T-helper 22 cell (primary cell): ENCODE data around the gene MUCL3.
"Not testable (repeated sequence)": the region's sequence is repeated elsewhere in the genome, so short reads cannot be mapped to it uniquely, and the experiment has no call there.

Source experiments
- DNase-seq: peaks from one replicate; pipeline ENCODE4 v3.0.0-alpha.2; 2020; ENCODE audit warnings: low read depth

Gene MUCL3

DNA sequence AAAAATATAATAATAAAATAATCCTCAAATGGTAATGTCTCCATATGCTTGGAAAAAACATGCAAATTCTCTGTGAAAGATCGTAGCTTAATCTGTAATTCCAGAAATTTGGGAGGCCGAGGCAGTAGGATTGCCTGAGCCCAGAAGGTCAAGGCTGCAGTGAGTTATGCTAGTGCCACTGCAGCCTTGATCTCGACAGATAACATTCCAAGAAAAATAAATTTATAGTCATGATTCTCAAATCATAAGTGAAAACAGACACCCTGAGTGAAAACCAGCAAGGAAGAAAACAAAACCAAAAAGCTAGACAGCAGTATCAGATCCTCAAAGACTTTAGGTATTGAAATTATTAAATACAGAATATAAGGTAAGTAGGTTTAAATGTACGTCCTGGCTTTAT lies 38.9 kb downstream of the MUCL3 start:
- no peak for DNase-seq

DNA sequence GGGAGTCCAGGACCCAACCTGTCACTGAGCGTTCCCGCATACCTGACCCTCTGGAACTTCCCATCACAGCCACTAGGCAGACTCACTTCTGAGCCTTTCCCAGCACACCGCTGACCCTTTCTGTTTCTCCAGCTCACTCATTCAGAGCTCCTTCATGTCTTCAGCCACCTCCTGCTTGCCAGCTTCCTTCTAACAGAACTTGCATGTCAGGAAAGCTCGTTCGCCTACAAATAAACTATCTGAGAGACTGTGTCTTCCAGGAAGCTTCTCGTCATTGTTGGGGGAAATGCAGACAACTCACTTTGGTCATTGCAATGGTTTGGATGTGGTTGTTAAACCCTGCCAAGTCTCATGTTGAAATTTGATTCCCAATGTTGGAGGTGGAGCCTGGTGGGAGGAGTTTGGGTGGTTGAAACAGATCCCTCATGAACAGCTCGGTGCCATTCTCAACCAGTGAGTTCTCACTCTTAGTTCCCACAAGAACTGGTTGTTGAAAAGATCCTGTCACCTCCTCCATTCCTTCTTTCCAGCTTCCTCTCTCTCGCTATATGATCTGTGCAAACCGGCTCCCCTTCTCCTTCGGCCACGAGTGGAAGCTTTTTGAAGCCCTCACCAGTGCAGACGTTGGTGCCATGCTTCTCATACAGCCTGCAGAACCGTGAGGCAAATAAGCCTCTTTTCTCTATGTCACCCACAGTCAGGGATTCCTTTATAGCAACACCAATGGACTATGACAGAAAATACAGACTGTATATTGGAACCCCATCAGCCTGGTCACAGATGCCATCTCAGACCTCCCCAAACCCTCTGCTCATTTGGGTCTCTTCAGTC lies 41.4 kb downstream of the MUCL3 start:
- DNase-seq = no peak

- no peak for DNase-seq
These were observed 42.7 kb downstream of the MUCL3 start, which contains the start of gene MUC21 for GRCh38 chr6:30983439-30983838. MUC21 (plus strand) TSS chr6:30983718; CDS start chr6:30983959, 241 bp downstream.

GRCh38 chr6:30985490-30985889 lies 44.7 kb downstream of the MUCL3 start:
- DNase-seq = no peak

GRCh38 chr6:30987304-30987703 lies 46.5 kb downstream of the MUCL3 start:
- no peak for DNase-seq

GRCh38 chr6:30988209-30988825 lies 47.5 kb downstream of the MUCL3 start:
- no peak for DNase-seq

DNA sequence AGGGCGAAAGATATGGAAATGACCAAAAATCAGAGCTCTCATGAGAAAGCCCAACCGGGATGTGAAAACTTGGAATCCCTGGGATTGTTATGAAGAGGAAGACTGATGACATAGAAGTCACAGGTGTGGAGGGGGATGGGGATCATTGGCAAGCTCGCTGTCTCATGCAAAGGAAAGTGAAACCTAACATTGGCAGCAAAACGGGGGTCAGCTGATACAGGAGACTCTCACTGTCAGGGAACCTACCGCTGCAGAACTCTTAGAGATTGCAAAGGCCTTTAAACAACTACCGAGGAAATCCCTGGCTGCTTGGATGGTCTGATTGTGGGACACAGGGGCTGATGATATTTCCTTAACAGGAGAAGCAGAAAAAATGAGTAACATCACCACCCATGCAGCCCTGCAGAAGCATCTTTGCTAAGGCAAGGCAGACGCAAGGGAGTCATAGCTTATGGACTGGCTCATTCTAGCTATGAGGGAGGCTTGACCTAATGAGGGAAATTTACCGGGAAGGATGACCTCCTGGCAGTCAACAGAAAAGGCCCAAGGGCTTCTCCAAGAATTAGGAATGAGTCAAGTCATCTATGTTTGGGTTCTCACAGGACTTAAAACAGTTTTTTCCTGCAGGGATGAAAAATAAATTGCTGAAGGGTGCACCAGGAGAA lies 49.8 kb downstream of the MUCL3 start:
- DNase-seq = no peak

- DNase-seq = no peak
These were observed 51.1 kb downstream of the MUCL3 start for GRCh38 chr6:30991891-30992290.

DNA sequence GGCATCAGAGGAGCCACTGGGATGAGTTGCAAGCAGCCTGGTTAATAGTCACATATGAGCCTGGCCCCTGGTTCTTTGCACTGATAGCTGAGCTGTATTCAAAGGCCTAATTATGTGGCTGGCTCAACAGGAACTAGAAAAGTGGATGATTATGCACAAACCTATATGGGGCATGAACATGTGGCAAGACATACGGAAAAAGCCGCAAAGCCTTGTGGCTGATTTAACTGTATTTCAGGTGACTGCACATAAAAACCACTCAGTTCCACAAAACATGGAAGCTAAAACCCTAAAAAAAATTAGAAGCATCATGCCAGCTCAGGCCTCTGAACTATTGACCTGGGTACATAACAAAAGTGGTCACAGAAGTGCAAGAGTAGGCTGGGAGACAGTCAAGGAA lies 56.5 kb downstream of the MUCL3 start:
- DNase-seq = no peak

DNA sequence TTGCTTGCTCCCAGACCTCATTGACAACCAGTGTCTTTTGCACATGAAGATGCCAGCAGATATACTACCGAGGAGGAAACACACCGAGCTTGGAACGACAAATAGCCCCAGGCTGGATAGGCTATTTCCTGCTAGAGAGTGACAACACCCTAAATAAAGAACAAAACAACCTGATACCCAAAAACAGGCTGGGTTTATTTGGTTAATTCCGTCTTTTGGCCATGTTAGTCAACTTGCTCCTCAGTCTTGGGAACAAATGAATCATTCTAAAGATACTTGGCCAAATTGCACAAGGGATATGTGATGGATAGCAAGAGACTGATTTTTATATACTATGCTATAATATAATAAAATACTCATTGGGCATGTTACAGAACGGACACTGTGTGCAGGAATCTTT lies 58.0 kb downstream of the MUCL3 start:
- DNase-seq = no peak

GRCh38 chr6:31000067-31000860 lies 59.5 kb downstream of the MUCL3 start:
- not testable (repeated sequence) for DNase-seq

DNA sequence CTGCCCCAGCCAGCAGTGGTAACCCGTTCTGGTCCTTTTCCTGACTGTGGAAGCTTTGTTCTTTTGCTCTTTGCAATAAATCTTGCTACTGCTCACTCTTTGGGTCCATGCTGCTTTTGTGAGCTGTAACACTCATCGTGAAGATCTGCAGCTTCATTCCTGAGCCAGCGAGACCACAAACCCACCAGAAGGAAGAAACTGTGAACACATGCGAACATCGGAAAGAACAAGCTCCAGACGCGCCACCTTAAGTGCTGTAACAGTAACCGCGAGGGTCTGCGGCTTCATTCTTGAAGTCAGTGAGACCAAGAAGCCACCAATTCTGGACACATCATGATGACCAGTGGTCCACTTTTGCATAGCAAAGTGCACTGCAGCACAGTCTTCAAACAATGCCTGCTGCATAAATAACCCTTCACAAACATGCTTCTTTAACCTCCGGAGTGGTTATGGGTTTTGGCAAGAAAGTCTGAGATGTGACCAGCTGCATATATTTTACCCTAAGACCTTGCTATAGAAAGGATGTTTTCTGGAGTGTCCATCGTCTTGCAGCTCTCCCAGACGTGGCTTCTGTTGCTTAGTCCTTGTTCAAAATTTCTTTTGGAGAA lies 60.6 kb downstream of the MUCL3 start:
- no peak for DNase-seq

DNA sequence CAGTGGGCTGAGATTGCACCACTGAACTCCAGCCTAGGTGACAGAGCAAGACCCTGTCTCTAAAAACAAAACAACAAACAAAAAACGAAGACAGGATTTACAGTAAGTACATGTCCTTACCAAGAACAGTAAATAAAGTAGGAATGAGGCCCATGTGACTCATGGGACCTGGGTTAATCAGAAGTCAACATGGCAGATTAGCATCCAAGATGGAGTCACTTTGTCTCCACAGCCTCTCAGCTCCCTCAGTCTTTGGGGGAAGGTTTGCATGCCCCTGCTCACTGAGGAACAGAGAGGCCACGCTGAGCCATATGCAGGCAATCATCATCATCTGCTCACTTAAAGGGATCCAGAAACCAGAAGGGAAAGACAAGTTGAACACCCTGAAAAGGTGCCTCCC lies 61.7 kb downstream of the MUCL3 start:
- no peak for DNase-seq
